ENCODE results near the gene SPRY1.

GRCh38 chr4:123378794-123379193 is 17.8 kb upstream of the SPRY1 start:
- TF ChIP-seq CTCF (IDR thresholded peaks at IDR 0.05) (no peak), EP300 (IDR thresholded peaks at IDR 0.05) (no peak), POLR2A (IDR thresholded peaks at IDR 0.05) (no peak)

All from tibial nerve (tissue), 4 donors.